HepG2 (cell line): Measurements from ENCODE around the gene RABGGTA. TPM values are rescaled to one million over a fixed set of nuclear protein-coding genes. Genes with fewer than 3 reads are reported as not detected.
A peak's percentile ranks its signal among the peaks of the same experiment; 100 is the strongest.

Source experiments
- ZMAT3 ChIP-seq: sonication (generic); formaldehyde crosslinking; conservative IDR thresholded peaks from 2 replicates; pipeline ENCODE4 v1.7.0; 2021; ENCODE audit warnings: missing genetic modification reagents
- polyA plus RNA-seq, 8 experiments: library from polyadenylated mRNA; depleted of rRNA in 3 of 8; stranded (reverse) in 7 of 8; unstranded in 1 of 8; fragments of >200 nt; fragmentation: Illumina TruSeq in 4 of 8; extraction: Trizol in 4 of 8; gene quantifications; 2 replicates each; pipeline versions ENCODE4 v1.2.1 to v1.2.3, GENCODE V29; 2011 to 2016; ENCODE audit warnings: low read depth in 4 of 8, missing spikeins in 1 of 8, mixed read lengths in 1 of 8; ENCODE audit not compliant: insufficient read depth in 1 of 8
- total RNA-seq, 5 experiments: library from RNA; depleted of rRNA; stranded (reverse); fragments of >200 nt; fragmentation: Illumina TruSeq; extraction: Trizol; gene quantifications; 2 replicates each; pipeline ENCODE4 v1.2.3, GENCODE V29; 2016; ENCODE audit warnings: low read depth in 1 of 5
- TF ChIP-seq, protein P1 (sequence below): sonication (generic); formaldehyde crosslinking; IDR thresholded peaks from 2 replicates; pipeline ENCODE4 v1.4.0; 2020; ENCODE audit warnings: mild to moderate bottlenecking, missing genetic modification reagents
- TF ChIP-seq, protein P2 (sequence below): sonication (generic); formaldehyde crosslinking; IDR thresholded peaks from 2 replicates; pipeline ENCODE4 v1.4.0; 2020; ENCODE audit warnings: missing genetic modification reagents
- TF ChIP-seq, protein P3 (sequence below): sonication (generic); formaldehyde crosslinking; IDR thresholded peaks from 2 replicates; pipeline ENCODE4 v1.5.0; 2020; ENCODE audit warnings: missing genetic modification reagents

Gene RABGGTA
- total and polyA plus RNA-seq, 2 of the 13 experiments (the other 11 are each of a cell fraction or from before 2014, with no cell fraction given) = 57.9 to 90.8 TPM

DNA sequence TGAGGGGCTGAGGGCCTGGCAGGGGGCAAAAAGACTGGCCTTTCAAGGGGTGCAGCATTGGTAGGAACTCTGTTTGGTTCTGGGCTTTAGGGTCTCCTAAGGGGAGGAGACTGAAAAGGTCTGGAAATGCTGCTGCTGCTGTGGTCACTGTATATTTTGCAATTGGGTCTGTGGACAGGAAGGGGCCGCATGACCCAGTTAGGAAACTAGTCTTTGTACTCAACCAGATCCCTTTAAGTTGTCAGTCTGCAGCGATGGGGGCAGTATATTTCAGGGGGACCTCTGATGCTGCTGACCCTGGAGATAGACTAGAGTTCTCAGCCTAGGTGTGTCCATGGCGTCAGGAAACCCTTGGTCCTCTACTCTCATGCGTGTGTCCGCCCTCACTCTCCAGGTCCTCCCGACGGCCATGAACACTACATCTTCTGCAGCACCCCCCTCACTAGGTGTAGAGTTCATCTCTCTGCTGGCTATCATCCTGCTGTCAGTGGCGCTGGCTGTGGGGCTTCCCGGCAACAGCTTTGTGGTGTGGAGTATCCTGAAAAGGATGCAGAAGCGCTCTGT lies 43.9 kb upstream of the RABGGTA start (continued):
- TF ChIP-seq, protein P1, sequence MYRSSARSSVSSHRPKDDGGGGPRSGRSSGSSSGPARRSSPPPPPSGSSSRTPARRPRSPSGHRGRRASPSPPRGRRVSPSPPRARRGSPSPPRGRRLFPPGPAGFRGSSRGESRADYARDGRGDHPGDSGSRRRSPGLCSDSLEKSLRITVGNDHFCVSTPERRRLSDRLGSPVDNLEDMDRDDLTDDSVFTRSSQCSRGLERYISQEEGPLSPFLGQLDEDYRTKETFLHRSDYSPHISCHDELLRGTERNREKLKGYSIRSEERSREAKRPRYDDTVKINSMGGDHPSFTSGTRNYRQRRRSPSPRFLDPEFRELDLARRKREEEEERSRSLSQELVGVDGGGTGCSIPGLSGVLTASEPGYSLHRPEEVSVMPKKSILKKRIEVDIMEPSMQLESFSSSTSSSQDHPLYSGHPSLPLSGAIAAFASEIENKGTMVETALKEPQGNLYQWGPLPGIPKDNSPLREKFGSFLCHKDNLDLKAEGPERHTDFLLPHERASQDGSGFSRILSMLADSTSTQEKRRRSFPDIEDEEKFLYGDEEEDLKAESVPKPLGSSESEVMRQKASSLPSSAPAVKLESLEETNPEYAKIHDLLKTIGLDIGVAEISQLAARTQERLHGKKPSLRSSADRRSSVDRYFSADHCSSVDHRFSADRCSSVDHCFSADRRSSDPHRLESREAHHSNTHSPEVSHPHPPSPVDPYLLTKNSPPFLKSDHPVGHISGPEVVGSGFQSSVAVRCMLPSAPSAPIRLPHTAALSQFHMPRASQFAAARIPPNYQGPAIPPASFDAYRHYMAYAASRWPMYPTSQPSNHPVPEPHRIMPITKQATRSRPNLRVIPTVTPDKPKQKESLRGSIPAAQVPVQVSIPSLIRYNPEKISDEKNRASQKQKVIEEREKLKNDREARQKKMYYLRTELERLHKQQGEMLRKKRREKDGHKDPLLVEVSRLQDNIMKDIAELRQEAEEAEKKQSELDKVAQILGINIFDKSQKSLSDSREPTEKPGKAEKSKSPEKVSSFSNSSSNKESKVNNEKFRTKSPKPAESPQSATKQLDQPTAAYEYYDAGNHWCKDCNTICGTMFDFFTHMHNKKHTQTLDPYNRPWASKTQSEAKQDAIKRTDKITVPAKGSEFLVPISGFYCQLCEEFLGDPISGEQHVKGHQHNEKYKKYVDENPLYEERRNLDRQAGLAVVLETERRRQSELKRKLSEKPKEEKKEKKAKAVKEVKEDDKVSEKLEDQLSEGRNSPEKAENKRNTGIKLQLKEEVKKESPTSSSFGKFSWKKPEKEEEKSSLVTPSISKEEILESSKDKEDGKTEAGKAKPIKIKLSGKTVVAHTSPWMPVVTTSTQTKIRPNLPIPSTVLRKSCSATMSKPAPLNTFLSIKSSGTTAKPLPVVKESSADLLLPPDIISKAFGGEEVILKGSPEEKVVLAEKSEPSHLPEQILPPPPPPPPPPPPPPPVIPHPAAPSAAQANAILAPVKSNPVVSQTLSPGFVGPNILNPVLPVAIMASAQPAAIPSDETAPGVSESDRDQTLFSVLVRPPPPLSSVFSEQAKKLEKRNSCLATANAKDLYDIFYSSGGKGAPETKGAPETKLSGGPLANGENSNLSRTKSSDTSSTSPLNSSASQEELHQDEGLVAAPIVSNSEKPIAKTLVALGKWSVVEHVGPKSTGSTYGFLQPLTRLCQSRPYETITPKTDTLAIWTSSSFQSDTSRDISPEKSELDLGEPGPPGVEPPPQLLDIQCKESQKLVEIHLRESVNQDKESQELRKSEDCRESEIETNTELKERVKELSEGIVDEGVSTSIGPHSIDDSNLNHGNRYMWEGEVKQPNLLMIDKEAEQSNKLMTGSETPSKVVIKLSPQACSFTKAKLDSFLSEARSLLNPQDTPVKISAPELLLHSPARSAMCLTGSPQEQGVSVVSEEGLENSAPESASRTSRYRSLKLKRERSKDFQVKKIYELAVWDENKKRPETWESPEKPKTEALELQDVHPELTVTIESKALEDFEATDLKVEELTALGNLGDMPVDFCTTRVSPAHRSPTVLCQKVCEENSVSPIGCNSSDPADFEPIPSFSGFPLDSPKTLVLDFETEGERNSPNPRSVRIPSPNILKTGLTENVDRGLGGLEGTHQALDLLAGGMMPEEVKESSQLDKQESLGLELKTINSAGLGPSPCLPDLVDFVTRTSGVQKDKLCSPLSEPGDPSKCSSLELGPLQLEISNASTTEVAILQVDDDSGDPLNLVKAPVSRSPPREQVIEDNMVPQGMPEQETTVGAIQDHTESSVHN (CRISPR knock-in tag) = no peak
- TF ChIP-seq, protein P2, sequence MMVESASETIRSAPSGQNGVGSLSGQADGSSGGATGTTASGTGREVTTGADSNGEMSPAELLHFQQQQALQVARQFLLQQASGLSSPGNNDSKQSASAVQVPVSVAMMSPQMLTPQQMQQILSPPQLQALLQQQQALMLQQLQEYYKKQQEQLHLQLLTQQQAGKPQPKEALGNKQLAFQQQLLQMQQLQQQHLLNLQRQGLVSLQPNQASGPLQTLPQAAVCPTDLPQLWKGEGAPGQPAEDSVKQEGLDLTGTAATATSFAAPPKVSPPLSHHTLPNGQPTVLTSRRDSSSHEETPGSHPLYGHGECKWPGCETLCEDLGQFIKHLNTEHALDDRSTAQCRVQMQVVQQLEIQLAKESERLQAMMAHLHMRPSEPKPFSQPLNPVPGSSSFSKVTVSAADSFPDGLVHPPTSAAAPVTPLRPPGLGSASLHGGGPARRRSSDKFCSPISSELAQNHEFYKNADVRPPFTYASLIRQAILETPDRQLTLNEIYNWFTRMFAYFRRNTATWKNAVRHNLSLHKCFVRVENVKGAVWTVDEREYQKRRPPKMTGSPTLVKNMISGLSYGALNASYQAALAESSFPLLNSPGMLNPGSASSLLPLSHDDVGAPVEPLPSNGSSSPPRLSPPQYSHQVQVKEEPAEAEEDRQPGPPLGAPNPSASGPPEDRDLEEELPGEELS = peak; percentile 16; the same call in 1 of the 2 replicates
- no peak for TF ChIP-seq ZMAT3 (CRISPR knock-in tag)
- TF ChIP-seq, protein P3, sequence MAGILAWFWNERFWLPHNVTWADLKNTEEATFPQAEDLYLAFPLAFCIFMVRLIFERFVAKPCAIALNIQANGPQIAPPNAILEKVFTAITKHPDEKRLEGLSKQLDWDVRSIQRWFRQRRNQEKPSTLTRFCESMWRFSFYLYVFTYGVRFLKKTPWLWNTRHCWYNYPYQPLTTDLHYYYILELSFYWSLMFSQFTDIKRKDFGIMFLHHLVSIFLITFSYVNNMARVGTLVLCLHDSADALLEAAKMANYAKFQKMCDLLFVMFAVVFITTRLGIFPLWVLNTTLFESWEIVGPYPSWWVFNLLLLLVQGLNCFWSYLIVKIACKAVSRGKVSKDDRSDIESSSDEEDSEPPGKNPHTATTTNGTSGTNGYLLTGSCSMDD (CRISPR knock-in tag) = no peak
